ENCODE data around the gene RAB4A. TPM values are rescaled to one million over a fixed set of nuclear protein-coding genes. Genes with fewer than 3 reads are reported as not detected.

Gene RAB4A
- total and polyA plus RNA-seq, 9 of the 15 experiments (the other 6 are each of a cell fraction or from before 2014, with no cell fraction given): 8.3 to 61.0 (median 26.7) TPM

DNA sequence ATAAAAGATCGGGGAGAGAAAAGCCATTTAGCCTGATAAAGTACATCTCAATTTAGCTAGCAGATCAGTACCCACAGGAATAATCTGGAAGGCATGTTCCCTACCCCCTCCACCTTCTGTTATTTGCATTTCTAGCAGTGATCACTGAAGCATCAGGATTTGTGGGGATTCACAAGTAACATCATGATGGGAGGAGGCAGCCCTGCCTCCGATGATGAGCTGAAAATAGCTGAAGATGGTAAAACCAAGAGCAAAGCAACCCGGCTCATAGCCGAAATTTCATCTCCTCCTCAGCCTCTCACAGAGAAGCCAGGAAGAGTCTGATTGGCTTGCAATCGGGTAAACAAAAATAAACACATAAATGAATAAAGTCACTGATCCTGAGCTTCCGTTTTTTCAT is 69.6 kb downstream of the RAB4A start:
- in situ Hi-C loops (cut with MboI): no loop called here
- Histone ChIP-seq H3K27ac (ENCODE audit: extremely low read depth, low read depth, low read length) (no peak overlapping the region), H4K20me1 (replicated peaks; ENCODE audit: control insufficient read depth, insufficient read depth, low read length) (0 out of 2 replicates have a peak, but pooled peaks cover 4% of the 10 kb centered on the region), H3K9me1 (ENCODE audit: control insufficient read depth, insufficient read depth, low read length) (no peaks in the 10 kb centered on the region), H2AFZ (ENCODE audit: low read depth, low read length) (no peak overlapping the region), H3K9me3 (replicated peaks; ENCODE audit: control insufficient read depth, insufficient read depth, low read depth, low read length) (peaks cover 7% of the 10 kb centered on the region), H3K4me1 (replicated peaks in 1 of 2; ENCODE audit: control insufficient read depth in 2 of 2, insufficient read depth in 2 of 2, low read length in 2 of 2) (peaks cover 17 to 24% of the 10 kb centered on the region in 2 experiments; a peak in 4 of 5 replicates), H3K27me3 (ENCODE audit: control insufficient read depth in 2 of 2, insufficient read depth in 2 of 2, low read length in 2 of 2) (no peaks in the 10 kb centered on the region), H3K9ac (ENCODE audit: insufficient read depth in 1 of 2, low read depth in 2 of 2, low read length in 2 of 2) (peak overlapping the region; percentile 3 to 7; a peak in 1 of 4 replicates), H3K36me3 (ENCODE audit: control insufficient read depth, insufficient read depth, low read length) (peaks cover 9% of the 10 kb centered on the region; the same call in 2 of the 3 replicates), H3K4me2 (ENCODE audit: insufficient read depth, low read length) (peak overlapping the region; percentile 75), H3K79me2 (ENCODE audit: control insufficient read depth, insufficient read depth, low read length) (peaks cover 63% of the 10 kb centered on the region), H3K4me3 (peak overlapping the region; percentile 85; the same call in 1 of the 2 replicates)
- TF ChIP-seq POU5F1 (IDR thresholded peaks at IDR 0.05; ENCODE audit: borderline replicate concordance, low read depth, low read length, partially characterized antibody) (no peak), ZNF668 (CRISPR knock-in tag; IDR thresholded peaks at IDR 0.05) (no peak), ELF2 (CRISPR knock-in tag; IDR thresholded peaks at IDR 0.05) (no peak), PTBP1 (IDR thresholded peaks at IDR 0.05; ENCODE audit: low read depth, low read length) (no peak), EZH2 (IDR thresholded peaks at IDR 0.05; ENCODE audit: borderline replicate concordance, low read depth, low read length) (no peak), HEY1 (CRISPR knock-in tag; IDR thresholded peaks at IDR 0.05; ENCODE audit: borderline replicate concordance) (no peak), RCOR1 (IDR thresholded peaks at IDR 0.05; ENCODE audit: borderline replicate concordance in 1 of 2, low read depth in 2 of 2, low read length in 2 of 2) (no peak), ZNF133 (CRISPR knock-in tag; IDR thresholded peaks at IDR 0.05) (no peak), GATA2 (CRISPR knock-in tag; IDR thresholded peaks at IDR 0.05) (no peak), E2F3 (CRISPR knock-in tag; IDR thresholded peaks at IDR 0.05) (no peak), TEAD4 (IDR thresholded peaks at IDR 0.05; ENCODE audit: low read length) (no peak), TEAD4 (CRISPR knock-in tag; IDR thresholded peaks at IDR 0.05; ENCODE audit: borderline replicate concordance) (no peak), HNRNPL (IDR thresholded peaks at IDR 0.05; ENCODE audit: low read depth, low read length) (no peak)
- TF ChIP-seq, protein P1, sequence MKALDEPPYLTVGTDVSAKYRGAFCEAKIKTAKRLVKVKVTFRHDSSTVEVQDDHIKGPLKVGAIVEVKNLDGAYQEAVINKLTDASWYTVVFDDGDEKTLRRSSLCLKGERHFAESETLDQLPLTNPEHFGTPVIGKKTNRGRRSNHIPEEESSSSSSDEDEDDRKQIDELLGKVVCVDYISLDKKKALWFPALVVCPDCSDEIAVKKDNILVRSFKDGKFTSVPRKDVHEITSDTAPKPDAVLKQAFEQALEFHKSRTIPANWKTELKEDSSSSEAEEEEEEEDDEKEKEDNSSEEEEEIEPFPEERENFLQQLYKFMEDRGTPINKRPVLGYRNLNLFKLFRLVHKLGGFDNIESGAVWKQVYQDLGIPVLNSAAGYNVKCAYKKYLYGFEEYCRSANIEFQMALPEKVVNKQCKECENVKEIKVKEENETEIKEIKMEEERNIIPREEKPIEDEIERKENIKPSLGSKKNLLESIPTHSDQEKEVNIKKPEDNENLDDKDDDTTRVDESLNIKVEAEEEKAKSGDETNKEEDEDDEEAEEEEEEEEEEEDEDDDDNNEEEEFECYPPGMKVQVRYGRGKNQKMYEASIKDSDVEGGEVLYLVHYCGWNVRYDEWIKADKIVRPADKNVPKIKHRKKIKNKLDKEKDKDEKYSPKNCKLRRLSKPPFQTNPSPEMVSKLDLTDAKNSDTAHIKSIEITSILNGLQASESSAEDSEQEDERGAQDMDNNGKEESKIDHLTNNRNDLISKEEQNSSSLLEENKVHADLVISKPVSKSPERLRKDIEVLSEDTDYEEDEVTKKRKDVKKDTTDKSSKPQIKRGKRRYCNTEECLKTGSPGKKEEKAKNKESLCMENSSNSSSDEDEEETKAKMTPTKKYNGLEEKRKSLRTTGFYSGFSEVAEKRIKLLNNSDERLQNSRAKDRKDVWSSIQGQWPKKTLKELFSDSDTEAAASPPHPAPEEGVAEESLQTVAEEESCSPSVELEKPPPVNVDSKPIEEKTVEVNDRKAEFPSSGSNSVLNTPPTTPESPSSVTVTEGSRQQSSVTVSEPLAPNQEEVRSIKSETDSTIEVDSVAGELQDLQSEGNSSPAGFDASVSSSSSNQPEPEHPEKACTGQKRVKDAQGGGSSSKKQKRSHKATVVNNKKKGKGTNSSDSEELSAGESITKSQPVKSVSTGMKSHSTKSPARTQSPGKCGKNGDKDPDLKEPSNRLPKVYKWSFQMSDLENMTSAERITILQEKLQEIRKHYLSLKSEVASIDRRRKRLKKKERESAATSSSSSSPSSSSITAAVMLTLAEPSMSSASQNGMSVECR (CRISPR knock-in tag; IDR thresholded peaks at IDR 0.05): no peak
- TF ChIP-seq, protein P2, sequence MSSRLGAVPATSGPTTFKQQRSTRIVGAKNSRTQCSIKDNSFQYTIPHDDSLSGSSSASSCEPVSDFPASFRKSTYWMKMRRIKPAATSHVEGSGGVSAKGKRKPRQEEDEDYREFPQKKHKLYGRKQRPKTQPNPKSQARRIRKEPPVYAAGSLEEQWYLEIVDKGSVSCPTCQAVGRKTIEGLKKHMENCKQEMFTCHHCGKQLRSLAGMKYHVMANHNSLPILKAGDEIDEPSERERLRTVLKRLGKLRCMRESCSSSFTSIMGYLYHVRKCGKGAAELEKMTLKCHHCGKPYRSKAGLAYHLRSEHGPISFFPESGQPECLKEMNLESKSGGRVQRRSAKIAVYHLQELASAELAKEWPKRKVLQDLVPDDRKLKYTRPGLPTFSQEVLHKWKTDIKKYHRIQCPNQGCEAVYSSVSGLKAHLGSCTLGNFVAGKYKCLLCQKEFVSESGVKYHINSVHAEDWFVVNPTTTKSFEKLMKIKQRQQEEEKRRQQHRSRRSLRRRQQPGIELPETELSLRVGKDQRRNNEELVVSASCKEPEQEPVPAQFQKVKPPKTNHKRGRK (tag; IDR thresholded peaks at IDR 0.05): no peak
- TF ChIP-seq, protein P3, sequence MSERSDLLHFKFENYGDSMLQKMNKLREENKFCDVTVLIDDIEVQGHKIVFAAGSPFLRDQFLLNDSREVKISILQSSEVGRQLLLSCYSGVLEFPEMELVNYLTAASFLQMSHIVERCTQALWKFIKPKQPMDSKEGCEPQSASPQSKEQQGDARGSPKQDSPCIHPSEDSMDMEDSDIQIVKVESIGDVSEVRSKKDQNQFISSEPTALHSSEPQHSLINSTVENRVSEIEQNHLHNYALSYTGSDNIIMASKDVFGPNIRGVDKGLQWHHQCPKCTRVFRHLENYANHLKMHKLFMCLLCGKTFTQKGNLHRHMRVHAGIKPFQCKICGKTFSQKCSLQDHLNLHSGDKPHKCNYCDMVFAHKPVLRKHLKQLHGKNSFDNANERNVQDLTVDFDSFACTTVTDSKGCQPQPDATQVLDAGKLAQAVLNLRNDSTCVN (CRISPR knock-in tag; IDR thresholded peaks at IDR 0.05): no peak
- ChIA-PET CTCF (ENCODE audit: low intra/inter-chr PET ratio) (no interaction called here), POLR2A (interaction anchor here (1.2 kb wide), 1 partner anchor 61 kb away, joined by 4 read pairs; no protein-coding TSS in a partner anchor)
- FAIRE-seq (peak; percentile 63), ATAC-seq (no peak), DNase-seq (ENCODE audit: extremely low read depth in 1 of 4, low spot score in 3 of 4) (no peak)
- WGBS (ENCODE audit: insufficient coverage, low coverage, missing lambda C conversion rate): 81% methylated on average over 6 of the region's 6 CpGs
- intact Hi-C loops (cut with micrococcal nuclease): loop anchor here (5.0 kb wide), 1 partner anchor 167 kb away; the partner anchor contains the start of gene NUP133
- BruUV-seq (replicated peaks): no TSS peak
